HEK293 (cell line): ENCODE measurements around the gene BBS12.
"Not testable (repeated sequence)": the region's sequence is repeated elsewhere in the genome, so short reads cannot be mapped to it uniquely, and the experiment has no call there.

ENCODE experiments used
- KLF16 ChIP-seq: fragments of 450-650 bp; formaldehyde crosslinking; IDR thresholded peaks from 2 replicates; pipeline ENCODE4 v1.5.1; 2017; ENCODE audit warnings: missing biosample characterization, missing genetic modification characterization
- ZFP69B ChIP-seq: fragments of 450-650 bp; formaldehyde crosslinking; IDR thresholded peaks from 2 replicates; pipeline ENCODE4 v1.5.1; 2016; ENCODE audit warnings: missing biosample characterization, missing genetic modification characterization
- ZNF76 ChIP-seq: fragments of 450-650 bp; formaldehyde crosslinking; IDR thresholded peaks from 2 replicates; pipeline ENCODE4; 2016; ENCODE audit warnings: low read depth, missing biosample characterization, missing genetic modification characterization, borderline replicate concordance
- TF ChIP-seq, protein P1 (sequence below): fragments of 450-650 bp; formaldehyde crosslinking; IDR thresholded peaks from 2 replicates; pipeline ENCODE4 v1.5.1; 2016; ENCODE audit warnings: missing biosample characterization, missing genetic modification characterization
- TF ChIP-seq, protein P2 (sequence below): fragments of 450-650 bp; formaldehyde crosslinking; IDR thresholded peaks from 2 replicates; pipeline ENCODE4 v1.5.1; 2016; ENCODE audit warnings: missing biosample characterization, missing genetic modification characterization

DNA sequence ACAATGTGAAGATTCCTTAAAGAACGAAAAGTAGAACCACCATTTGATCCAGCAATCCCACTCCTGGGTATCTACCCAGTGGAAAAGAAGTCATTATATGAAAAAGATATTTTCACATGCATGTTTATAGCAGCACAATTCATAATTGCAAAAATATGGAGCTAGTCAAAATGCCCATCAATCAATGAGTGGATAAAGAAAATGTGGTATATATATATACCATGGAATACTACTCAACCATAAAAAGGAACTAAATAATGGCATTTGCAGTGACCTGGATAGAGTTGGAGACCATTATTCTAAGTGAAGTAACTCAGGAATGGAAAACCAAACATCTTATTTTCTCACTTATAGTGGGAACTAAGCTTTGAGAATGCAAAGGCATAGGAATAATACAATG lies 54.4 kb downstream of the BBS12 start:
- TF ChIP-seq, protein P1, sequence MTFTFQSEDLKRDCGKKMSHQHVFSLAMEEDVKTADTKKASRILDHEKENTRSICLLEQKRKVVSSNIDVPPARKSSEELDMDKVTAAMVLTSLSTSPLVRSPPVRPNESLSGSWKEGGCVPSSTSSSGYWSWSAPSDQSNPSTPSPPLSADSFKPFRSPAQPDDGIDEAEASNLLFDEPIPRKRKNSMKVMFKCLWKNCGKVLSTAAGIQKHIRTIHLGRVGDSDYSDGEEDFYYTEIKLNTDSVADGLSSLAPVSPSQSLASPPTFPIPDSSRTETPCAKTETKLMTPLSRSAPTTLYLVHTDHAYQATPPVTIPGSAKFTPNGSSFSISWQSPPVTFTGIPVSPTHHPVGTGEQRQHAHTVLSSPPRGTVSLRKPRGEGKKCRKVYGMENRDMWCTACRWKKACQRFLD = not testable (repeated sequence)
- TF ChIP-seq, protein P2, sequence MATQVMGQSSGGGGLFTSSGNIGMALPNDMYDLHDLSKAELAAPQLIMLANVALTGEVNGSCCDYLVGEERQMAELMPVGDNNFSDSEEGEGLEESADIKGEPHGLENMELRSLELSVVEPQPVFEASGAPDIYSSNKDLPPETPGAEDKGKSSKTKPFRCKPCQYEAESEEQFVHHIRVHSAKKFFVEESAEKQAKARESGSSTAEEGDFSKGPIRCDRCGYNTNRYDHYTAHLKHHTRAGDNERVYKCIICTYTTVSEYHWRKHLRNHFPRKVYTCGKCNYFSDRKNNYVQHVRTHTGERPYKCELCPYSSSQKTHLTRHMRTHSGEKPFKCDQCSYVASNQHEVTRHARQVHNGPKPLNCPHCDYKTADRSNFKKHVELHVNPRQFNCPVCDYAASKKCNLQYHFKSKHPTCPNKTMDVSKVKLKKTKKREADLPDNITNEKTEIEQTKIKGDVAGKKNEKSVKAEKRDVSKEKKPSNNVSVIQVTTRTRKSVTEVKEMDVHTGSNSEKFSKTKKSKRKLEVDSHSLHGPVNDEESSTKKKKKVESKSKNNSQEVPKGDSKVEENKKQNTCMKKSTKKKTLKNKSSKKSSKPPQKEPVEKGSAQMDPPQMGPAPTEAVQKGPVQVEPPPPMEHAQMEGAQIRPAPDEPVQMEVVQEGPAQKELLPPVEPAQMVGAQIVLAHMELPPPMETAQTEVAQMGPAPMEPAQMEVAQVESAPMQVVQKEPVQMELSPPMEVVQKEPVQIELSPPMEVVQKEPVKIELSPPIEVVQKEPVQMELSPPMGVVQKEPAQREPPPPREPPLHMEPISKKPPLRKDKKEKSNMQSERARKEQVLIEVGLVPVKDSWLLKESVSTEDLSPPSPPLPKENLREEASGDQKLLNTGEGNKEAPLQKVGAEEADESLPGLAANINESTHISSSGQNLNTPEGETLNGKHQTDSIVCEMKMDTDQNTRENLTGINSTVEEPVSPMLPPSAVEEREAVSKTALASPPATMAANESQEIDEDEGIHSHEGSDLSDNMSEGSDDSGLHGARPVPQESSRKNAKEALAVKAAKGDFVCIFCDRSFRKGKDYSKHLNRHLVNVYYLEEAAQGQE (tag by site-specific recombination) = not testable (repeated sequence)
- TF ChIP-seq ZNF76; KLF16 (tag by site-specific recombination); ZFP69B (tag by site-specific recombination): not testable (repeated sequence)
